Liver (tissue), 9 donors: ENCODE results near the gene ABLIM2. TPM values are rescaled to one million over a fixed set of nuclear protein-coding genes. Genes with fewer than 3 reads are reported as not detected.

ENCODE experiments used
- DNase-seq: peaks from one replicate; pipeline ENCODE4 v3.0.0-alpha.2; 2017; ENCODE audit warnings: low spot score
- H3K27ac ChIP-seq, 2 donors: one replicate each; pipeline ENCODE4 v1.7.0; 2013; ENCODE audit warnings: inconsistent platforms in 2 of 2, low read length in 2 of 2, control low read depth in 1 of 2, low read depth in 1 of 2, mild to moderate bottlenecking in 1 of 2
- H3K27me3 ChIP-seq, 4 donors: one replicate each; pipeline versions ENCODE4 v1.6.1 to v1.7.0; 2013; ENCODE audit warnings: low read length in 3 of 4, inconsistent platforms in 1 of 4, mild to moderate bottlenecking in 1 of 4, moderate library complexity in 1 of 4; ENCODE audit not compliant: control insufficient read depth in 4 of 4, insufficient read depth in 4 of 4
- H3K36me3 ChIP-seq, 4 donors: one replicate each; pipeline versions ENCODE4 v1.6.1 to v1.7.0; 2013; ENCODE audit warnings: low read length in 3 of 4, mild to moderate bottlenecking in 3 of 4, low read depth in 1 of 4, moderate library complexity in 1 of 4; ENCODE audit not compliant: control insufficient read depth in 4 of 4, insufficient read depth in 3 of 4
- H3K4me1 ChIP-seq, 4 donors: one replicate each; pipeline versions ENCODE4 v1.6.1 to v1.7.0; 2013; ENCODE audit warnings: low read length in 3 of 4, mild to moderate bottlenecking in 3 of 4, moderate library complexity in 1 of 4; ENCODE audit not compliant: control insufficient read depth in 4 of 4, insufficient read depth in 4 of 4
- H3K4me3 ChIP-seq, 3 donors: one replicate each; pipeline versions ENCODE4 v1.6.1 to v1.7.0; 2013; ENCODE audit warnings: low read length in 3 of 3, control low read depth in 1 of 3, low read depth in 1 of 3, mild to moderate bottlenecking in 1 of 3
- H3K9ac ChIP-seq, 2 donors: one replicate each; pipeline ENCODE4 v1.7.0; 2013; ENCODE audit warnings: low read length in 2 of 2, mild to moderate bottlenecking in 2 of 2, moderate library complexity in 2 of 2, control low read depth in 1 of 2, low read depth in 1 of 2
- H3K9me3 ChIP-seq, 4 donors: one replicate each; pipeline versions ENCODE4 v1.6.1 to v1.7.0; 2013; ENCODE audit warnings: low read length in 3 of 4; ENCODE audit not compliant: control insufficient read depth in 4 of 4
- EGR1 ChIP-seq, 2 donors: IDR thresholded peaks; 2 replicates each; pipeline ENCODE4 v1.6.1; 2016 to 2018; ENCODE audit warnings: antibody characterized with exemption in 2 of 2, low read depth in 2 of 2
- FOXA1 ChIP-seq: IDR thresholded peaks from 2 replicates; pipeline ENCODE4 v1.6.1; 2016; ENCODE audit warnings: antibody characterized with exemption
- FOXA2 ChIP-seq: IDR thresholded peaks from 2 replicates; pipeline ENCODE4 v1.6.1; 2016; ENCODE audit warnings: antibody characterized with exemption
- GABPA ChIP-seq, 2 donors: IDR thresholded peaks in 1 of 2; conservative IDR thresholded peaks in 1 of 2; 2 replicates each; pipeline ENCODE4 v1.6.1; 2016; ENCODE audit warnings: antibody characterized with exemption in 2 of 2, mild to moderate bottlenecking in 1 of 2, moderate library complexity in 1 of 2
- HNF4A ChIP-seq, 2 donors: conservative IDR thresholded peaks; 2 replicates each; pipeline ENCODE4 v1.6.1; 2016; ENCODE audit warnings: antibody characterized with exemption in 2 of 2, mild to moderate bottlenecking in 2 of 2
- HNF4G ChIP-seq: IDR thresholded peaks from 2 replicates; pipeline ENCODE4 v1.6.1; 2016; ENCODE audit warnings: antibody characterized with exemption
- JUND ChIP-seq, 2 donors: IDR thresholded peaks; 2 replicates each; pipeline ENCODE4 v1.6.1; 2016; ENCODE audit warnings: antibody characterized with exemption in 2 of 2
- MAX ChIP-seq: IDR thresholded peaks from 2 replicates; pipeline ENCODE4 v1.6.1; 2016; ENCODE audit warnings: antibody characterized with exemption
- NR2F2 ChIP-seq: IDR thresholded peaks from 2 replicates; pipeline ENCODE4 v1.6.1; 2016; ENCODE audit warnings: antibody characterized with exemption
- RAD21 ChIP-seq, 2 donors: IDR thresholded peaks; 2 replicates each; pipeline ENCODE4 v1.6.1; 2016; ENCODE audit warnings: antibody characterized with exemption in 2 of 2, mild to moderate bottlenecking in 2 of 2
- RXRA ChIP-seq, 2 donors: IDR thresholded peaks; 2 replicates each; pipeline ENCODE4 v1.6.1; 2017 to 2018; ENCODE audit warnings: antibody characterized with exemption in 2 of 2, mild to moderate bottlenecking in 1 of 2
- SP1 ChIP-seq: IDR thresholded peaks from 2 replicates; pipeline ENCODE4 v1.6.1; 2018; ENCODE audit warnings: antibody characterized with exemption, mild to moderate bottlenecking
- TAF1 ChIP-seq: conservative IDR thresholded peaks from 2 replicates; pipeline ENCODE4 v1.6.1; 2016; ENCODE audit warnings: antibody characterized with exemption, mild to moderate bottlenecking
- ZBTB33 ChIP-seq: IDR thresholded peaks from 2 replicates; pipeline ENCODE4 v1.6.1; 2016; ENCODE audit warnings: antibody characterized with exemption
- WGBS: extraction: QIAGEN DNeasy Blood & Tissue Kit; methylation state at CpG from one replicate; pipeline ENCODE4 v1.1.7; 2013; 5-methylcytosine and 5-hydroxymethylcytosine counted together
- polyA plus RNA-seq, 2 donors: library from polyadenylated mRNA; stranded (reverse) in 1 of 2; unstranded in 1 of 2; fragments of 200-250 nt in 1 of 2; fragments of >200 nt in 1 of 2; fragmentation: Nextera tagmentation in 1 of 2; extraction: Ambion mirVana in 1 of 2; gene quantifications; one replicate each; pipeline versions ENCODE4 v1.2.1 to v1.2.3, GENCODE V29; 2013 to 2015
- total RNA-seq, 2 donors: library from RNA; depleted of rRNA; stranded (reverse); fragments of >200 nt; gene quantifications; one replicate each; pipeline ENCODE4 v1.2.3, GENCODE V29; 2014
- TF ChIP-seq, protein P1 (sequence below): fragments of 150-350 bp; IDR thresholded peaks from 2 replicates; pipeline ENCODE4 v1.5.1; 2017; ENCODE audit warnings: improper control_type of control experiment, low read depth, low read length; ENCODE audit not compliant: missing input control
- donor health status: healthy.
- donor health status: healthy.
- donor health status: healthy.
- donor health status: healthy.
- donor health status: healthy.

ABLIM2 gene
- total and polyA plus RNA-seq, 4 donors: 0.75 to 2.5 (median 0.93) TPM

GRCh38 chr4:8135666-8136065 lies 22.9 kb downstream of the ABLIM2 start:
- H3K36me3 ChIP-seq: no peaks in the 10 kb centered on the region
- TF ChIP-seq SP1 (no peak), FOXA1 (no peak)
- H3K9ac ChIP-seq: no peak overlapping the region
- no peak for DNase-seq
- no peaks in the 10 kb centered on the region for H3K27me3 ChIP-seq
- no peak overlapping the region for H3K27ac ChIP-seq
- 94% methylated on average over 15 of the region's 15 CpGs for WGBS
- H3K9me3 ChIP-seq: no peaks in the 10 kb centered on the region
- no peaks in the 10 kb centered on the region for H3K4me1 ChIP-seq
- H3K4me3 ChIP-seq: no peak overlapping the region

GRCh38 chr4:8133897-8134563 lies 24.6 kb downstream of the ABLIM2 start:
- no peaks in the 10 kb centered on the region for H3K9me3 ChIP-seq
- no peaks in the 10 kb centered on the region for H3K4me1 ChIP-seq
- H3K27me3 ChIP-seq: no peaks in the 10 kb centered on the region
- WGBS: 70% methylated on average over 26 of the region's 26 CpGs
- no peaks in the 10 kb centered on the region for H3K36me3 ChIP-seq
- TF ChIP-seq MAX (no peak), JUND (IDR thresholded peaks at IDR 0.05) (no peak), EGR1 (IDR thresholded peaks at IDR 0.05; ENCODE audit: low read depth in 2 of 2) (no peak)
- DNase-seq: no peak
- no peak overlapping the region for H3K9ac ChIP-seq
- peak overlapping the region in 1 of 2 donors; percentile 6 for H3K27ac ChIP-seq
- H3K4me3 ChIP-seq: no peak overlapping the region

DNA sequence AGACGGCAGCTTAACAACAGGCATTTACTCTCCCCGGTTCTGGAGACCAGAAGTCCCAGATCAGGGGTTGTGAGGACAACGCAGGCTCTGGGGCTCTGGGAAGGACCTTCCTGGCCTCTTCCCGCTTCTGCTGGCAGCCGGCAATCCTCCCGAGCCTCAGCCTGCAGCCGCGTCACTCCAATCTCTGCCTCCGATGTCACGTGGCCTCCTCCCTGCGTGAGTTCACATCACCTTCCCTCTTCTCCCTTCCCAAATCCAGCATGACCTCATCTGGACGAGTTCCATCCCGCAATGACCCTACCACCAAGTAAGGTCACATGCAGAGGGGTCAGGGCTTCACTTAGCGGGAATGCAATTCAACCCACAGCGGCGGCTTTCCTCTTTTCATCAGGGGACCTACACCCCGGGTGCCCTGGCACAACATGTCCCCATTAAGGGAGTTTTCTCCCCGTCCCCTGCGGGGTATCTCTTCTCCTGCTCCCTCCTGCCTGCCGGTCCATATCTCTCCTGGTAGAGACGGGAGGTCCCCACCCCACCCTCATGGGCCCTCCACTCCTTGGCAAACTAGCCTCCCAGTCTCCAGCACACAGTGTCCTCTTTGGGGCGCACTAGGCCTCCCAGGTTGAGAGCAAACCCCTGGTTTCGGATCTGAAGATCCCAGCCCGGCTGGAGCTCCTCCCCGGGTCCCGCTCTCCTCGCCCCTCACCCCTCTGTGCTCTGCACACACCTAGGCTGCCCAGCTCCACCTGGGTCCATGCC lies 25.5 kb downstream of the ABLIM2 start:
- no peaks in the 10 kb centered on the region for H3K9me3 ChIP-seq
- no peak for DNase-seq
- H3K4me3 ChIP-seq: no peak overlapping the region
- WGBS: 87% methylated on average over 27 of the region's 27 CpGs
- no peak overlapping the region for H3K9ac ChIP-seq
- no peak overlapping the region for H3K27ac ChIP-seq
- TF ChIP-seq ZBTB33: no peak
- no peak for TF ChIP-seq HNF4A (conservative IDR thresholded peaks at IDR 0.05)
- no peak for TF ChIP-seq GABPA (IDR thresholded peaks at IDR 0.05 in 1 of 2, conservative IDR thresholded peaks at IDR 0.05 in 1 of 2)
- TF ChIP-seq NR2F2: peak; percentile 56
- no peak for TF ChIP-seq RAD21 (IDR thresholded peaks at IDR 0.05)
- no peaks in the 10 kb centered on the region for H3K36me3 ChIP-seq
- H3K4me1 ChIP-seq: no peaks in the 10 kb centered on the region
- H3K27me3 ChIP-seq: no peaks in the 10 kb centered on the region

DNA sequence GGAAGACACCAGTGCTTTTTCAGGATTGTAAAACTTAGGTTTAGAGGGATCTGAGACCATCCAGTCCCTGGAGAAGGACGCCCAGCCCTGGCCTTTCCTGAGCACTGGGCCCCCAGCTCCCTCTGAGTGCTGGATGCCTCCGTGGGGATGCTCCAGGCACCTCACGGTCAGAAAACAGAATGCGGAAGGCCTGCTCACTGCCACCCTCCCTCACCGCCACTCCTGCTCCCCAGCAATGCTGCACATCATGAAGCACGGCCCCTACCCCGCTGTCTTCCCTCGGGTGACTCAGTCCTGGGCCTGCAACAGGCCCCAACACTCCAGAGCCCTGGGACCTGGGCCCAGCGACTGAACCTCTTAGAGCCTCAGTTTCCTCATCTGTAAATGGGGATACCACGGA lies 26.2 kb downstream of the ABLIM2 start:
- Histone ChIP-seq H3K9me3 (no peaks in the 10 kb centered on the region), H3K4me3 (no peak overlapping the region), H3K36me3 (no peaks in the 10 kb centered on the region), H3K27me3 (no peaks in the 10 kb centered on the region), H3K27ac (no peak overlapping the region), H3K4me1 (no peaks in the 10 kb centered on the region), H3K9ac (no peak overlapping the region)
- DNase-seq: no peak
- WGBS: 90% methylated on average over 10 of the region's 10 CpGs
- TF ChIP-seq, protein P1, sequence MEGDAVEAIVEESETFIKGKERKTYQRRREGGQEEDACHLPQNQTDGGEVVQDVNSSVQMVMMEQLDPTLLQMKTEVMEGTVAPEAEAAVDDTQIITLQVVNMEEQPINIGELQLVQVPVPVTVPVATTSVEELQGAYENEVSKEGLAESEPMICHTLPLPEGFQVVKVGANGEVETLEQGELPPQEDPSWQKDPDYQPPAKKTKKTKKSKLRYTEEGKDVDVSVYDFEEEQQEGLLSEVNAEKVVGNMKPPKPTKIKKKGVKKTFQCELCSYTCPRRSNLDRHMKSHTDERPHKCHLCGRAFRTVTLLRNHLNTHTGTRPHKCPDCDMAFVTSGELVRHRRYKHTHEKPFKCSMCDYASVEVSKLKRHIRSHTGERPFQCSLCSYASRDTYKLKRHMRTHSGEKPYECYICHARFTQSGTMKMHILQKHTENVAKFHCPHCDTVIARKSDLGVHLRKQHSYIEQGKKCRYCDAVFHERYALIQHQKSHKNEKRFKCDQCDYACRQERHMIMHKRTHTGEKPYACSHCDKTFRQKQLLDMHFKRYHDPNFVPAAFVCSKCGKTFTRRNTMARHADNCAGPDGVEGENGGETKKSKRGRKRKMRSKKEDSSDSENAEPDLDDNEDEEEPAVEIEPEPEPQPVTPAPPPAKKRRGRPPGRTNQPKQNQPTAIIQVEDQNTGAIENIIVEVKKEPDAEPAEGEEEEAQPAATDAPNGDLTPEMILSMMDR: no peak
- TF ChIP-seq RXRA (IDR thresholded peaks at IDR 0.05): no peak
- no peak for TF ChIP-seq GABPA (IDR thresholded peaks at IDR 0.05 in 1 of 2, conservative IDR thresholded peaks at IDR 0.05 in 1 of 2)
- TF ChIP-seq TAF1: no peak
- TF ChIP-seq FOXA2: no peak
- no peak for TF ChIP-seq RAD21 (IDR thresholded peaks at IDR 0.05)
- TF ChIP-seq HNF4A (conservative IDR thresholded peaks at IDR 0.05): no peak
- TF ChIP-seq SP1: no peak
- no peak for TF ChIP-seq EGR1 (IDR thresholded peaks at IDR 0.05; ENCODE audit: low read depth in 2 of 2)
- no peak for TF ChIP-seq MAX
- TF ChIP-seq HNF4G: no peak
- no peak for TF ChIP-seq JUND (IDR thresholded peaks at IDR 0.05)
- TF ChIP-seq ZBTB33: no peak
- TF ChIP-seq FOXA1: no peak
